ENCODE measurements around the gene DLGAP1. TPM values are rescaled to one million over a fixed set of nuclear protein-coding genes. Genes with fewer than 3 reads are reported as not detected.

The DLGAP1 gene
- total and polyA plus RNA-seq, 2 of the 4 experiments (the other 2 are of a cell fraction) = under 0.01 to 0.09 TPM

DNA sequence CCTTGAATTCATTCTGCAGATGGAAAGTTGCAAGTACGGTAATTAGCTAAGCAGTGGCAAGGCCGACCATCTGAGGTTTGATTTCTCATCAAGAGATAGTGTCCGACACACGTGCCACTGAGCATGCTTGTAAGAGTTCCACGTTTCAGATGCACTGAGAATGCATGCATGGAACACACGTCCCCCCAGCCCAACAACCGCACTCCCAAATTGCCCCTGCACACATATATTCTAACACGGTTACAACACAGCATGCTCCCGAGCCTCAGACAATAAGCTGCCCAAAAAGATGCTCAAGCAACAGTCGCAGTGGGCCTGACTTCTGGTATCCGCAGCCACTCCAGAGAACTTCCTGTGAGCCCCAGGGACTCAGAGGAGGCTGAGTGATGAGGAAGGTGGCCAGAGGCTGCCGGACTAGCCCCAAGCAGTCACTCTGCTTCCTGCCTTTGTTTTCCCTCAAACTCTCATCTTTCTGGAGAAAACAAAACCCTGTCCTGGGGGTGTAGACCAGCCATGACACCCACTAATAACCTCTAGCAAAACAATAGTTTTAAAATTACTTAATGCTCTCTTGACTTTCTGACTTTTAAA is 801.2 kb downstream of the DLGAP1 start:
- Histone ChIP-seq H3K27ac (ENCODE audit: insufficient read depth, low read length) (peak overlapping the region; percentile 78), H3K4me3 (ENCODE audit: insufficient read depth, low read depth, low read length) (no peak overlapping the region), H2BK20ac (ENCODE audit: low read depth, low read length) (peak overlapping the region; percentile 93), H4K5ac (ENCODE audit: low read depth, low read length) (peak overlapping the region; percentile 95), H4K20me1 (ENCODE audit: insufficient read depth, low read length) (no peaks in the 10 kb centered on the region), H2BK15ac (ENCODE audit: low read depth, low read length) (peak overlapping the region; percentile 96; the same call in 2 of the 3 replicates), H2BK120ac (ENCODE audit: low read depth, low read length) (peak overlapping the region; percentile 90), H3K79me1 (ENCODE audit: low read depth in 1 of 2, low read length in 2 of 2) (peaks cover 7 to 22% of the 10 kb centered on the region in 2 experiments; a peak in 3 of 4 replicates), H3K56ac (ENCODE audit: extremely low read depth, insufficient read depth, low read length) (peak overlapping the region; percentile 41; the same call in 1 of the 2 replicates), H3K27me3 (ENCODE audit: control insufficient read depth, insufficient read depth, low read length) (no peaks in the 10 kb centered on the region), H2BK5ac (ENCODE audit: low read depth, low read length, poor library complexity, severe bottlenecking) (peak overlapping the region; percentile 93), H3K23ac (ENCODE audit: low read depth, low read length) (peak overlapping the region; percentile 86), H3K9me3 (ENCODE audit: control insufficient read depth, insufficient read depth, low read length) (no peaks in the 10 kb centered on the region), H3K9ac (ENCODE audit: low read depth, low read length) (peak overlapping the region; percentile 43; the same call in 1 of the 2 replicates), H4K8ac (ENCODE audit: low read depth in 2 of 2, low read length in 2 of 2) (peak overlapping the region; percentile 68 to 87), H3K4me1 (ENCODE audit: control insufficient read depth, insufficient read depth, low read length) (peaks cover 25% of the 10 kb centered on the region), H2AFZ (replicated peaks; ENCODE audit: low read length, poor library complexity) (peak overlapping the region; percentile 72), H3K18ac (ENCODE audit: low read depth, low read length) (peak overlapping the region; percentile 85), H3K4me2 (ENCODE audit: low read depth, low read length) (peak overlapping the region; percentile 36; the same call in 1 of the 2 replicates), H3K14ac (replicated peaks; ENCODE audit: low read depth, low read length) (peak overlapping the region; percentile 85), H3K4ac (ENCODE audit: low read depth, low read length) (peak overlapping the region; percentile 71), H4K91ac (ENCODE audit: insufficient read depth, low read depth, low read length) (peak overlapping the region; percentile 92), H2AK5ac (ENCODE audit: low read depth, low read length) (peak overlapping the region; percentile 92), H3K9me1 (ENCODE audit: insufficient read depth, low read length) (peaks cover 15% of the 10 kb centered on the region), H2AK9ac (replicated peaks; ENCODE audit: low read depth, low read length, poor library complexity) (peak overlapping the region; percentile 51), H3K36me3 (ENCODE audit: control insufficient read depth, insufficient read depth, low read length) (no peaks in the 10 kb centered on the region)
- POLR2A ChIA-PET (ENCODE audit: unreplicated experiment) = interaction anchor here (1.9 kb wide), 1 partner anchor 50 kb away, joined by 6 read pairs; no protein-coding TSS in a partner anchor
- in situ Hi-C loops (cut with MboI; ENCODE audit: low sequenced_read_pairs) = no loop called here
- 63% methylated on average over 4 of the region's 12 CpGs; no CpG with 5 or more reads in 1 of the 2 experiments for WGBS, 2 experiments (ENCODE audit: extremely low coverage in 2 of 2, insufficient read length in 1 of 2)
- no peak for TF ChIP-seq CHD1 (IDR thresholded peaks at IDR 0.05; ENCODE audit: low read depth, low read length)
- no peak for TF ChIP-seq RCOR1 (IDR thresholded peaks at IDR 0.05; ENCODE audit: insufficient replicate concordance, low read length)
- no peak for TF ChIP-seq CEBPB (IDR thresholded peaks at IDR 0.05; ENCODE audit: low read depth, low read length)
- TF ChIP-seq RAD21 (IDR thresholded peaks at IDR 0.05; ENCODE audit: low read length) = no peak
- CTCF ChIA-PET = interaction anchor here (0.6 to 1.3 kb wide), 3 partner anchors 12 to 389 kb away, joined by 3 read pairs; no protein-coding TSS in a partner anchor
- ATAC-seq (ENCODE audit: low read depth) (no peak), DNase-seq (no peak)
- intact Hi-C loops (cut with micrococcal nuclease) = loop anchor here (1.0 to 5.0 kb wide), 3 partner anchors 50 to 202 kb away; partner anchors contain the start of gene TGIF1
- dilution Hi-C loops (cut with HindIII; ENCODE audit: low sequenced_read_pairs, unreplicated experiment) = no loop called here
- no TSS peak for BruUV-seq (replicated peaks)
